Body of pancreas (tissue), 4 donors: ENCODE measurements around the gene KRTAP29-1. TPM values are rescaled to one million over a fixed set of nuclear protein-coding genes. Genes with fewer than 3 reads are reported as not detected.

Source experiments
- ATAC-seq: fragments of 150-250 bp; one replicate; pipeline ENCODE4 v1.9.1; 2016
- DNase-seq, 4 donors: peaks; one replicate each; pipeline ENCODE4 v3.0.0-alpha.2; 2019
- H3K27ac ChIP-seq, 4 donors: fragments of 200-600 bp; sonication (generic); 1 replicate in 3 of 4; 2 replicates in 1 of 4; pipeline versions ENCODE4 v1.5.1 to v1.6.1; 2016 to 2019; ENCODE audit warnings: mild to moderate bottlenecking in 1 of 4, mixed read lengths in 1 of 4, moderate library complexity in 1 of 4
- H3K27me3 ChIP-seq, 2 donors: fragments of 200-600 bp; sonication (generic); one replicate each; pipeline ENCODE4 v1.6.0; 2016; ENCODE audit warnings: mild to moderate bottlenecking in 1 of 2
- H3K36me3 ChIP-seq, 2 donors: fragments of 200-600 bp; sonication (generic); replicated peaks in 1 of 2; 2 replicates each; pipeline ENCODE4 v1.5.1; 2016; ENCODE audit warnings: low read depth in 2 of 2; ENCODE audit not compliant: insufficient read depth in 1 of 2
- H3K4me1 ChIP-seq: fragments of 200-600 bp; sonication (generic); one replicate; pipeline ENCODE4 v1.6.0; 2016
- H3K4me3 ChIP-seq, 2 donors: fragments of 200-600 bp; sonication (generic); 1 replicate in 1 of 2; 2 replicates in 1 of 2; pipeline ENCODE4 v1.5.1; 2016 to 2019
- H3K9me3 ChIP-seq, 3 donors: fragments of 200-600 bp; sonication (generic); 1 replicate in 2 of 3; 2 replicates in 1 of 3; pipeline ENCODE4 v1.5.1; 2016
- CTCF ChIP-seq, 7 experiments: fragments of 450-650 bp in 4 of 7; fragments of 200-600 bp in 3 of 7; sonication (generic) in 3 of 7; IDR thresholded peaks; one replicate each; pipeline ENCODE4 v1.5.1; 2016 to 2019; ENCODE audit warnings: antibody characterized with exemption in 7 of 7
- POLR2A ChIP-seq, 3 donors: fragments of 450-650 bp; IDR thresholded peaks; one replicate each; pipeline ENCODE4 v1.6.1; 2016; ENCODE audit warnings: antibody characterized with exemption in 3 of 3, mild to moderate bottlenecking in 2 of 3
- WGBS, 2 donors: methylation state at CpG; one replicate each; pipeline ENCODE4 v1.1.5; 2017; 5-methylcytosine and 5-hydroxymethylcytosine counted together
- intact Hi-C: fragments of 100-400 bp; cut with DNase I; formaldehyde crosslinking; loops from one replicate; pipeline ENCODE4 v1.15.1; 2023
- total RNA-seq, 2 donors: library from RNA; depleted of rRNA; stranded (reverse); fragments of >200 nt; gene quantifications; one replicate each; pipeline ENCODE4 v1.1.0, GENCODE V29; 2016

Gene KRTAP29-1
- total RNA-seq, 2 donors from 2014 or later = not detected

GRCh38 chr17:41339571-41340172 is 37.0 kb upstream of the KRTAP29-1 start:
- no peaks in the 10 kb centered on the region for H3K9me3 ChIP-seq
- ATAC-seq (no peak), DNase-seq (no peak)
- no peaks in the 10 kb centered on the region for H3K36me3 ChIP-seq
- H3K4me3 ChIP-seq = no peak overlapping the region
- peaks cover 15% of the 10 kb centered on the region for H3K4me1 ChIP-seq
- H3K27ac ChIP-seq = no peak overlapping the region
- no peaks in the 10 kb centered on the region for H3K27me3 ChIP-seq
- intact Hi-C loops = no loop called here
- TF ChIP-seq POLR2A (IDR thresholded peaks at IDR 0.05) (no peak), CTCF (IDR thresholded peaks at IDR 0.05) (no peak)
- 29 to 43% methylated on average over 2 of the region's 2 CpGs for WGBS, 2 donors

GRCh38 chr17:41338961-41339485 is 36.4 kb upstream of the KRTAP29-1 start:
- DNase-seq (no peak), ATAC-seq (peak; percentile 52)
- Histone ChIP-seq H3K27me3 (no peaks in the 10 kb centered on the region), H3K36me3 (no peaks in the 10 kb centered on the region), H3K4me3 (no peak overlapping the region), H3K4me1 (peaks cover 15% of the 10 kb centered on the region), H3K9me3 (no peaks in the 10 kb centered on the region), H3K27ac (no peak overlapping the region)
- intact Hi-C loops = no loop called here
- 33 to 45% methylated on average over 5 of the region's 5 CpGs for WGBS, 2 donors
- TF ChIP-seq CTCF (IDR thresholded peaks at IDR 0.05) (no peak), POLR2A (IDR thresholded peaks at IDR 0.05) (no peak)

- TF ChIP-seq POLR2A (IDR thresholded peaks at IDR 0.05) (no peak), CTCF (IDR thresholded peaks at IDR 0.05) (no peak)
- Histone ChIP-seq H3K4me3 (no peak overlapping the region), H3K27ac (no peak overlapping the region), H3K36me3 (no peaks in the 10 kb centered on the region), H3K4me1 (peaks cover 14% of the 10 kb centered on the region), H3K9me3 (no peaks in the 10 kb centered on the region), H3K27me3 (no peaks in the 10 kb centered on the region)
- WGBS, 2 donors = 87 to 95% methylated on average over 1 of the region's 1 CpG
- intact Hi-C loops = no loop called here
- ATAC-seq = no peak
- no peak for DNase-seq
Observed at GRCh38 chr17:41335747-41336146, 33.1 kb upstream of the KRTAP29-1 start.

- TF ChIP-seq POLR2A (IDR thresholded peaks at IDR 0.05) (no peak), CTCF (IDR thresholded peaks at IDR 0.05) (no peak)
- no peaks in the 10 kb centered on the region for H3K9me3 ChIP-seq
- ATAC-seq = no peak
- H3K4me3 ChIP-seq = no peak overlapping the region
- intact Hi-C loops = no loop called here
- H3K27me3 ChIP-seq = no peaks in the 10 kb centered on the region
- H3K4me1 ChIP-seq = peaks cover 6% of the 10 kb centered on the region
- WGBS, 2 donors = 62 to 70% methylated on average over 5 to 6 of the region's 6 CpGs
- H3K27ac ChIP-seq = no peak overlapping the region
- no peak for DNase-seq
- H3K36me3 ChIP-seq = no peaks in the 10 kb centered on the region
Observed at GRCh38 chr17:41334385-41335305, 32.0 kb upstream of the KRTAP29-1 start.
